ENCODE results near the gene NLRP1. TPM values are rescaled to one million over a fixed set of nuclear protein-coding genes. Genes with fewer than 3 reads are reported as not detected.
A peak's percentile ranks its signal among the peaks of the same experiment; 100 is the strongest.

The NLRP1 gene
- total and polyA plus RNA-seq, 2 experiments from 2014 or later = 17.5 to 33.4 TPM

DNA sequence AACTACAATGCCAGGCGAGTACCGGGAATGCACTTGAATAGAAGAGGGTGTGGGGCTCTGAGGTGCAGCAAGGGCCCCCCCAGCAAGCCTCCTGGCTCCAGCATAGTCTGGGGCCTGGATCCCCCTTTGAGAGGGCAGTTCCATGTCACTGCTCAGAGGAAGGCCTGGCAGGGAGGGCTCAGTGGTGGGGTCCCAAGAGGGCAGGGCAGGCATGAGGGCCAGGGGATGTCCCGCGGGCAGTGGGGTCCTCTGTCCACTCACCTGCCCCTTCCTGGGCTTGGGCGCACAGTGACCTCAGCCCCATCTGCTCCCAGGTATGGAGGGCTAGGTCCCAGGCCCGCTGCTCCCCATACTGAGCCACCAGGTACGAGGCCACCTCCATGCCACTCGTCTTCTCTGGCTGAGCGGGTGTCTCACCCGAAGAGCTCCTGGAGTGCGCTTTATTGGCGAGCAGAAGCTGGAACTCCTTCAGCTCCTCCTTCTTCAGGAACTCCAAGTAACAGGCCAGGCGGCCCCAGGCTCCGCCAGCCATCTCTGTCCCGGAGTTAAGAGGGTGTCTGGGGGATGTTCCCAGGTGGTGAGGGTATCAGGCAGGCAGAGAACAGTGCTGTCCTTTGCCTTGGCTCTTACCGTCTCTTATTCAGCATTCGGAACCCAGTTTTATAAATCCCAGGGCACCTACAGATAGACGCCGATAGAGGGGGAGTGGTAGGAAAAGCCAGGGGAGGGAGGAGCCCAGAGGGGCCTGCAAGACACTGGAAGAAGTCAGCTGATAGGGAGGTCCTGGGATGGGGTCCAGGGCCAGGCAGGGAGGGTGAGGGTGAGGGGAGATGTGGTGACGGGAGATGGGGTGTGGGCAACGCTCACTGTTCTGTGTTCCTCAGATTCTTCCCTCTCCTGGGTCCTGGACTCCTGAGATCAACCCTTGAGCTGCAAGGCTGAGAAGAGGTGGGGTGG lies 605 bp downstream of the NLRP1 start:
- peaks cover 48% of the 10 kb centered on the region for H3K4me1 ChIP-seq (ENCODE audit: insufficient read depth)
- peaks cover 13% of the 10 kb centered on the region for H3F3A ChIP-seq (ENCODE audit: insufficient read depth)
- WGBS, 2 experiments (ENCODE audit: low coverage in 1 of 2, low lambda C conversion rate in 2 of 2, missing lambda C conversion rate in 2 of 2) = 10 to 17% methylated on average over 19 to 20 of the region's 21 CpGs
- peak overlapping the region; percentile 98 for H3K4me3 ChIP-seq
- in situ Hi-C loops (cut with MboI) = no loop called here
- H4K20me1 ChIP-seq (ENCODE audit: insufficient read depth) = no peaks in the 10 kb centered on the region
- H3K9ac ChIP-seq = peak overlapping the region; percentile 97
- peak; percentile 76 for DNase-seq
- H3K27me3 ChIP-seq (replicated peaks; ENCODE audit: insufficient read depth) = no peaks in the 10 kb centered on the region
- H3K27ac ChIP-seq = peak overlapping the region; percentile 97
- peak overlapping the region; percentile 92 for H3K4me2 ChIP-seq (ENCODE audit: unreplicated experiment)
- peaks cover 25% of the 10 kb centered on the region for H3K36me3 ChIP-seq (ENCODE audit: low read depth)
- TF ChIP-seq EZH2 (IDR thresholded peaks at IDR 0.05; ENCODE audit: insufficient read depth, poor library complexity, severe bottlenecking) (no peak), EZH2phosphoT487 (IDR thresholded peaks at IDR 0.05; ENCODE audit: insufficient read depth, low read depth) (no peak)
- peaks cover 45% of the 10 kb centered on the region for H3K79me2 ChIP-seq (ENCODE audit: insufficient read depth)
- H3K9me3 ChIP-seq (ENCODE audit: low read depth) = no peaks in the 10 kb centered on the region
- H3K9me2 ChIP-seq (ENCODE audit: insufficient read depth) = no peaks in the 10 kb centered on the region
- peak overlapping the region; percentile 68 for H2AFZ ChIP-seq

DNA sequence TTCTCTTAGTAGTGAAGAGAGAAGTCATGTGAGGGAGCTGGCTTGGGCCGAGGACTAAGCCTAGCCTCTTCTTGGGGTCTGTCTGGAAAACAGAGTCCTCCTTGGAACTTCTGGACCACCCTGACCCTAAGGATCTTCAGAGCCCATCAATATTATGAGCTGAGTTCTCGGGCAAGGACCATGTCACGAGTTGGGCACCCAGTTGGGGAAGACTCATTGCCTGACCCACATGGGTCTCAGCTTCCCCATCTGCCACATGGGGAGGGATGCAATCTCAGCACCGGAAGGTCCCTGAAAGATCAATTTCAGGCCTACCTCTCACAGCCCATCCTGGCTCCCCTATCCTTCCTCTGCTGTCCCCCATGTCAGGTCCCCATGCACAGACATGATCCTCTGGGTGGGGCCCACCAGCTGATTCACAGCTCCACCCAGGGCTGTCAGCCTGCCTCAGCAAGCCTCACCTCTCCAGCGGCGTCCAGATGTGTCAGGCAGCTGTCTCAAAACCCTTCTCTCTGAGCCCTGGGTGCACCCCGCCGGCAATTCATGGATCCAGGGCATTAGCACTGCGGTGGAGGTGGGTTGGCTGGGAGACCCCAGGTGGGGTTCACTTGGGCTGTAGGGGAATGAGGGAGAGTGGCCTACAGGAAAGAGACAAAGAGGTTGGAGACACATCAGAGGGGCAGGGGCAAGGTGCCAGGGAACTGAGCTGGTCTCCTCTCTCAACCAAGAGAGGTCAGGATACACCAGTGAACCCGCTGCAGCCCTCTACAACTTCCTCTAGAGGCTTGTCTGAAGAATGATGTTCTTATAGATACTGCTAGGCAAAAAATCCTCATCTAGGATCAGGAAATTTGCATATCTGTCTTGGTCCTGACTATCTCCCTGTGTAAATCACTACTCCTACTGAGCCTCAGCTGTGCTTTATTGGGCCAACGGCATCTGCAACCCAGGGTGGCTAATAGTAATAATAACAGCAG lies 1.8 kb downstream of the NLRP1 start:
- Histone ChIP-seq H3K9me2 (ENCODE audit: insufficient read depth) (no peaks in the 10 kb centered on the region), H3K79me2 (ENCODE audit: insufficient read depth) (peaks cover 54% of the 10 kb centered on the region), H3K27ac (no peak overlapping the region), H3K4me1 (ENCODE audit: insufficient read depth) (peaks cover 48% of the 10 kb centered on the region), H2AFZ (no peak overlapping the region), H4K20me1 (ENCODE audit: insufficient read depth) (no peaks in the 10 kb centered on the region), H3K36me3 (ENCODE audit: low read depth) (peaks cover 25% of the 10 kb centered on the region), H3K27me3 (replicated peaks; ENCODE audit: insufficient read depth) (no peaks in the 10 kb centered on the region), H3K4me3 (peak overlapping the region; percentile 98), H3K4me2 (ENCODE audit: unreplicated experiment) (peak overlapping the region; percentile 92), H3K9me3 (ENCODE audit: low read depth) (no peaks in the 10 kb centered on the region), H3F3A (ENCODE audit: insufficient read depth) (peaks cover 13% of the 10 kb centered on the region), H3K9ac (peak overlapping the region; percentile 97)
- DNase-seq = peak; percentile 42
- TF ChIP-seq EZH2phosphoT487 (IDR thresholded peaks at IDR 0.05; ENCODE audit: insufficient read depth, low read depth) (no peak), EZH2 (IDR thresholded peaks at IDR 0.05; ENCODE audit: insufficient read depth, poor library complexity, severe bottlenecking) (no peak)
- 87 to 89% methylated on average over 11 of the region's 11 CpGs for WGBS, 2 experiments (ENCODE audit: low coverage in 1 of 2, low lambda C conversion rate in 2 of 2, missing lambda C conversion rate in 2 of 2)
- in situ Hi-C loops (cut with MboI) = no loop called here

DNA sequence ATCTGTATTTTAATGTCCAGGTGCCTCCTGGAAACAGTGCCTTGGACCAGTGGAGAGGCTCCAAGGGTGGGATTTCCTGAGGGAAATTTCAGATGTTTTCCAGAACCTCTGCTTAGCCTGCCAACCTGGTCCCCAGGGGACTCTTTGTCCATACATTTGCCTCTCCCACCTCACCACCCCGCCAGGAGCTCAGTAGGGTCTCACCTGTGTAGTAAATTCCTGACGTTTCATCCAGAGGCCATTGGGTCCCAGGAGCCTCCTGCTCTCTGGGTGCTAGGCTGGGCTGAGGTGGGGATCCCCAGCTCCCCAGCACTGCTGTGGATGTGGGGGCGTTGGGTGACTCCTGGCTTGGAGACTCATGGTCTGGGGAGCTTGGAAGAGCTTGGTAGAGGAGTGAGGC lies 2.7 kb downstream of the NLRP1 start:
- Histone ChIP-seq H3F3A (ENCODE audit: insufficient read depth) (peaks cover 13% of the 10 kb centered on the region), H4K20me1 (ENCODE audit: insufficient read depth) (no peaks in the 10 kb centered on the region), H3K27me3 (replicated peaks; ENCODE audit: insufficient read depth) (no peaks in the 10 kb centered on the region), H3K9me2 (ENCODE audit: insufficient read depth) (no peaks in the 10 kb centered on the region), H3K4me1 (ENCODE audit: insufficient read depth) (peaks cover 48% of the 10 kb centered on the region), H3K4me2 (ENCODE audit: unreplicated experiment) (no peak overlapping the region), H3K4me3 (no peak overlapping the region), H3K36me3 (ENCODE audit: low read depth) (peaks cover 25% of the 10 kb centered on the region), H3K9ac (no peak overlapping the region), H3K27ac (no peak overlapping the region), H3K79me2 (ENCODE audit: insufficient read depth) (peaks cover 62% of the 10 kb centered on the region), H2AFZ (no peak overlapping the region), H3K9me3 (ENCODE audit: low read depth) (no peaks in the 10 kb centered on the region)
- TF ChIP-seq EZH2 (IDR thresholded peaks at IDR 0.05; ENCODE audit: insufficient read depth, poor library complexity, severe bottlenecking) (no peak), EZH2phosphoT487 (IDR thresholded peaks at IDR 0.05; ENCODE audit: insufficient read depth, low read depth) (no peak)
- WGBS, 2 experiments (ENCODE audit: low coverage in 1 of 2, low lambda C conversion rate in 2 of 2, missing lambda C conversion rate in 2 of 2) = 54 to 65% methylated on average over 3 of the region's 3 CpGs
- DNase-seq = no peak
- in situ Hi-C loops (cut with MboI) = no loop called here

DNA sequence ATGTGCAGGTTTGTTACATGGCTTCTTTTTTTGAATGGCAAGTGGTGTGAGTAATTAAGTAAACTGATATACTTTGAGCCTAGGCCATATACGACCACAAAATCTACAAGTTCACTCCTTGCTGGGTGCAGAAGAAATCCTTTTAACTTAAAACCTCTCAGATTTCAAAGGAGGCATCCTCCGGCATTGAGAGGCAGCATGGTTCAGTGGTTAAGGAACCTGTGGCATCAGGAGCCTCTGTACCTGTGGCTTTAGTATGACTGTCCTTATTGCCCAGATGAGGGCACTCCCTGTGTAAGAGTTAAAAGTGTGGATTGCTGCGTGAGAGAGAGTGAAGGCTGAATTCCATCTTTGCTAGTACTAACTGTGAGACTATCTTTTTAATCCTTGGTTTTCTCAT lies 3.3 kb downstream of the NLRP1 start:
- Histone ChIP-seq H3K36me3 (ENCODE audit: low read depth) (peaks cover 25% of the 10 kb centered on the region), H3K4me3 (no peak overlapping the region), H3K79me2 (ENCODE audit: insufficient read depth) (peaks cover 69% of the 10 kb centered on the region), H3K9ac (peak overlapping the region; percentile 6; the same call in 1 of the 2 replicates), H3F3A (ENCODE audit: insufficient read depth) (peaks cover 13% of the 10 kb centered on the region), H3K4me2 (ENCODE audit: unreplicated experiment) (no peak overlapping the region), H2AFZ (no peak overlapping the region), H3K9me3 (ENCODE audit: low read depth) (no peaks in the 10 kb centered on the region), H3K9me2 (ENCODE audit: insufficient read depth) (no peaks in the 10 kb centered on the region), H3K27me3 (replicated peaks; ENCODE audit: insufficient read depth) (no peaks in the 10 kb centered on the region), H4K20me1 (ENCODE audit: insufficient read depth) (no peaks in the 10 kb centered on the region), H3K27ac (peak overlapping the region; percentile 23; the same call in 1 of the 2 replicates), H3K4me1 (ENCODE audit: insufficient read depth) (peaks cover 44% of the 10 kb centered on the region)
- TF ChIP-seq EZH2phosphoT487 (IDR thresholded peaks at IDR 0.05; ENCODE audit: insufficient read depth, low read depth) = no peak
- no peak for TF ChIP-seq EZH2 (IDR thresholded peaks at IDR 0.05; ENCODE audit: insufficient read depth, poor library complexity, severe bottlenecking)
- 43 to 44% methylated on average over 3 of the region's 3 CpGs for WGBS, 2 experiments (ENCODE audit: low coverage in 1 of 2, low lambda C conversion rate in 2 of 2, missing lambda C conversion rate in 2 of 2)
- in situ Hi-C loops (cut with MboI) = no loop called here
- DNase-seq = no peak

Data from GM23248 (cell line).